HCT116 (cell line): ENCODE results near the gene PCNT. TPM values are rescaled to one million over a fixed set of nuclear protein-coding genes. Genes with fewer than 3 reads are reported as not detected.
"Not testable (repeated sequence)": the region's sequence is repeated elsewhere in the genome, so short reads cannot be mapped to it uniquely, and the experiment has no call there.

Source experiments
- ATAC-seq: fragments of 200-7000 bp; cut with Tn5 transposase; 2 replicates; pipeline ENCODE4 v1.9.1; 2020; ENCODE audit warnings: mild to moderate bottlenecking, moderate library complexity
- BruUV-seq: library from RNA; stranded (reverse); fragments of 400-500 nt; replicated peaks from 2 replicates; lab custom pipeline; 2021; lab: Mats Ljungman, UMichigan
- CTCF ChIA-PET: fragments of 300-600 bp; sonication (Branson Sonifier 250); formaldehyde crosslinking; loops from one replicate; lab custom pipeline; 2021; ENCODE audit warnings: antibody characterized with exemption; lab: Charles Lee
- POLR2A ChIA-PET: fragments of 300-600, 350-600 bp; sonication (Branson Sonifier 250); formaldehyde crosslinking; loops from one replicate; lab custom pipeline; 2021; ENCODE audit warnings: antibody characterized with exemption; lab: Charles Lee
- RAD21 ChIA-PET, 2 experiments: fragments of 300-600 bp; sonication (Branson Sonifier 250); formaldehyde crosslinking; loops; one replicate each; lab custom pipeline; 2023; ENCODE audit warnings: low total read pairs in 2 of 2; ENCODE audit not compliant: uncharacterized antibody in 2 of 2, unreplicated experiment in 2 of 2, low non-redundant PET in 1 of 2; lab: Charles Lee
- DNase-seq: peaks from one replicate; pipeline ENCODE4 v3.0.0-alpha.2; 2010; ENCODE audit warnings: low read depth, low spot score
- H2AFZ ChIP-seq: fragments of 200-600 bp; shearing (Covaris generic), sonication (generic); 2 replicates; pipeline ENCODE4 v1.6.1; 2017; ENCODE audit warnings: low read depth, mixed run types, mixed read lengths, antibody characterized with exemption, low read length; ENCODE audit not compliant: poor library complexity, severe bottlenecking
- H3K27ac ChIP-seq: 2 replicates; pipeline ENCODE4 v1.5.1; 2012; ENCODE audit warnings: low read depth, low read length
- H3K27me3 ChIP-seq: fragments of 200-600 bp; sonication (generic); 2 replicates; pipeline ENCODE4 v1.6.1; 2016; ENCODE audit warnings: mixed run types, low read length, mixed read lengths; ENCODE audit not compliant: insufficient read depth
- H3K36me3 ChIP-seq, 2 experiments: fragments of 200-500 bp in 1 of 2; fragments of 200-600 bp in 1 of 2; sonication (Bioruptor generic) in 1 of 2; sonication (generic) in 1 of 2; 2 replicates each; pipeline versions ENCODE4 v1.5.1 to v1.6.1; 2014 to 2016; ENCODE audit warnings: low read length in 2 of 2, inconsistent platforms in 1 of 2, mixed read lengths in 1 of 2, mixed run types in 1 of 2; ENCODE audit not compliant: insufficient read depth in 2 of 2, control insufficient read depth in 1 of 2
- H3K4me1 ChIP-seq, 2 experiments: fragments of 200-600 bp in 1 of 2; sonication (generic) in 1 of 2; 2 replicates each; pipeline versions ENCODE4 v1.5.1 to v1.6.1; 2012 to 2017; ENCODE audit warnings: low read length in 2 of 2, inconsistent platforms in 1 of 2, mild to moderate bottlenecking in 1 of 2, mixed read lengths in 1 of 2, mixed run types in 1 of 2, moderate library complexity in 1 of 2; ENCODE audit not compliant: insufficient read depth in 2 of 2, control insufficient read depth in 1 of 2
- H3K4me2 ChIP-seq: fragments of 200-600 bp; sonication (generic); 2 replicates; pipeline ENCODE4 v1.6.1; 2017; ENCODE audit warnings: mixed run types, low read length, mixed read lengths
- H3K4me3 ChIP-seq, 2 experiments: fragments of 200-600 bp in 1 of 2; sonication (generic) in 1 of 2; replicated peaks in 1 of 2; 2 replicates each; pipeline ENCODE4 v1.5.1; 2011 to 2016; ENCODE audit warnings: low read length in 2 of 2, control low read depth in 1 of 2, low read depth in 1 of 2, mild to moderate bottlenecking in 1 of 2, mixed read lengths in 1 of 2, mixed run types in 1 of 2
- H3K79me2 ChIP-seq: fragments of 200-600 bp; sonication (generic); 2 replicates; pipeline ENCODE4 v1.6.1; 2017; ENCODE audit warnings: mild to moderate bottlenecking, mixed run types, low read length, moderate library complexity, mixed read lengths; ENCODE audit not compliant: insufficient read depth
- H3K9ac ChIP-seq: fragments of 200-600 bp; sonication (generic); 2 replicates; pipeline ENCODE4 v1.6.1; 2016; ENCODE audit warnings: low read length, mixed read lengths
- H3K9me2 ChIP-seq: fragments of 200-600 bp; sonication (generic), shearing (Covaris generic); 2 replicates; pipeline ENCODE4 v1.6.1; 2017; ENCODE audit warnings: mixed run types, mild to moderate bottlenecking, moderate library complexity; ENCODE audit not compliant: insufficient read depth
- H3K9me3 ChIP-seq, 2 experiments: fragments of 200-500 bp in 1 of 2; fragments of 200-600 bp in 1 of 2; sonication (Bioruptor generic) in 1 of 2; sonication (generic) in 1 of 2; 2 replicates each; pipeline ENCODE4 v1.6.1; 2014 to 2017; ENCODE audit warnings: low read length in 2 of 2, mixed read lengths in 2 of 2, inconsistent platforms in 1 of 2, low read depth in 1 of 2, mild to moderate bottlenecking in 1 of 2, mixed run types in 1 of 2, moderate library complexity in 1 of 2; ENCODE audit not compliant: control insufficient read depth in 1 of 2, insufficient read depth in 1 of 2
- H4K20me1 ChIP-seq: fragments of 200-600 bp; sonication (generic), shearing (Covaris generic); 2 replicates; pipeline ENCODE4 v1.6.1; 2017; ENCODE audit warnings: mixed run types, mild to moderate bottlenecking, moderate library complexity; ENCODE audit not compliant: insufficient read depth
- CBX3 ChIP-seq: IDR thresholded peaks from 2 replicates; pipeline ENCODE4 v1.6.1; 2012; ENCODE audit warnings: low read depth
- EGR1 ChIP-seq: IDR thresholded peaks from 2 replicates; pipeline ENCODE4 v1.6.1; 2012; ENCODE audit warnings: low read depth
- EZH2phosphoT487 ChIP-seq: fragments of 200-600 bp; IDR thresholded peaks from 2 replicates; pipeline ENCODE4 v1.6.1; 2018; ENCODE audit warnings: antibody characterized with exemption, borderline replicate concordance
- FOSL1 ChIP-seq: IDR thresholded peaks from 2 replicates; pipeline ENCODE4 v1.6.1; 2012; ENCODE audit warnings: low read depth
- REST ChIP-seq: IDR thresholded peaks from 2 replicates; pipeline ENCODE4 v1.6.1; 2012; ENCODE audit warnings: low read depth
- SIN3A ChIP-seq: IDR thresholded peaks from 2 replicates; pipeline ENCODE4 v1.6.1; 2012; ENCODE audit warnings: low read depth
- SRF ChIP-seq: IDR thresholded peaks from 2 replicates; pipeline ENCODE4 v1.6.1; 2012; ENCODE audit warnings: low read depth
- ZFX ChIP-seq: fragments of 450-650 bp; IDR thresholded peaks from 2 replicates; pipeline ENCODE4 v1.6.1; 2017
- intact Hi-C: fragments of 100-400 bp; cut with micrococcal nuclease; formaldehyde crosslinking; loops from 2 replicates; pipeline ENCODE4 v1.10.0; 2022
- total RNA-seq: library from RNA; stranded (reverse); gene quantifications from one replicate; pipeline ENCODE4 v1.2.1, GENCODE V29; 2021; ENCODE audit not compliant: unreplicated experiment
- TF ChIP-seq, protein P1 (sequence below): IDR thresholded peaks from 2 replicates; pipeline ENCODE4 v1.6.1; 2012

Gene PCNT
- total RNA-seq, 1 experiment from 2014 or later: 43.6 TPM

DNA sequence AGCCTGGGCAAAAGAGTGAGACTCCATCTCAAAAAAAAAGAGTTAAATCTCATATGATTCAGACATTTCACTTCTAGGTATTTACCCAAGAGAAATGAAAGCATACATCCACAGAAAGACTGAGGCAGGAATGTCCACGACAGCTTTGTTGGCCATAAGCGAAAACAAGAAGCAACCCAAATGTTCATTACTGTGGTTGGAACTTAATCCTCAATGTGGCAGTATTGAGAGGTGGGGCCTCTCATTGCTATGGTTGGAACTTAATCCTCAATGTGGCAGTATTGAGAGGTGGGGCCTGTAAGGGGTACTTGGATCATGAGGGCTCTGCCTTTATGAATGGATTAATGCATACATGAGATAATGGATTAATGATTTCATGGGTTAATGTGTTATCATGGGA is 15.5 kb upstream of the PCNT start:
- no peak overlapping the region for H2AFZ ChIP-seq
- H4K20me1 ChIP-seq: no peaks in the 10 kb centered on the region
- H3K4me2 ChIP-seq: no peak overlapping the region
- no peak overlapping the region for H3K4me3 ChIP-seq
- H3K9me3 ChIP-seq: no peaks in the 10 kb centered on the region
- ATAC-seq: no peak
- H3K27ac ChIP-seq: no peak overlapping the region
- H3K27me3 ChIP-seq: no peaks in the 10 kb centered on the region
- CTCF ChIA-PET: no interaction called here
- H3K36me3 ChIP-seq: no peaks in the 10 kb centered on the region
- intact Hi-C loops: no loop called here
- H3K4me1 ChIP-seq: no peaks in the 10 kb centered on the region
- H3K9me2 ChIP-seq: no peaks in the 10 kb centered on the region
- H3K9ac ChIP-seq: no peak overlapping the region
- no peak for TF ChIP-seq ZFX
- TF ChIP-seq EGR1: no peak
- no peak for TF ChIP-seq SIN3A
- TF ChIP-seq REST: no peak
- TF ChIP-seq FOSL1: no peak
- TF ChIP-seq, protein P1, sequence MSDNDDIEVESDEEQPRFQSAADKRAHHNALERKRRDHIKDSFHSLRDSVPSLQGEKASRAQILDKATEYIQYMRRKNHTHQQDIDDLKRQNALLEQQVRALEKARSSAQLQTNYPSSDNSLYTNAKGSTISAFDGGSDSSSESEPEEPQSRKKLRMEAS: no peak
- TF ChIP-seq SRF: no peak
- no peak for TF ChIP-seq CBX3
- no peak for TF ChIP-seq EZH2phosphoT487
- RAD21 ChIA-PET: no interaction called here
- POLR2A ChIA-PET: no interaction called here
- no peak for DNase-seq
- BruUV-seq: no TSS peak
- no peaks in the 10 kb centered on the region for H3K79me2 ChIP-seq

DNA sequence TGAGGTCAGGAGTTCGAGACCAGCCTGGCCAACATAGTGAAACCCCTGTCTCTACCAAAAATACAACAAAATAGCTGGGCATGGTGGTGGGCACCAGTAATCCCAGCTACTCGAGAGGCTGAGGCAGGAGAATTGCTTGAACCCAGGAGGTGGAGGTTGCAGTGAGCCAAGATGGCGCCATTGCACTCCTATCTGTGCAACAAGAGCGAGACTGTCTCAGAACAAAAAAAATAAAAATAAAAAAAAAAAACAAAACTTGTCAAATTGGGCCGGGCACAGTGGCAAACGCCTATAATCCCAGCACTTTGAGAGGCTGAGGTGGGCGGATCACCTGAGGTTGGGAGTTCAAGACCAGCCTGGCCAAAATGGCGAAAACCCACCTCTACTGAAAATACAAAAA is 13.7 kb upstream of the PCNT start:
- H3K27ac ChIP-seq, H3K9me2 ChIP-seq, H3K9ac ChIP-seq, H3K4me1 ChIP-seq, CTCF ChIA-PET, H3K36me3 ChIP-seq, ATAC-seq, H4K20me1 ChIP-seq, BruUV-seq, DNase-seq, H3K4me2 ChIP-seq, H3K4me3 ChIP-seq, RAD21 ChIA-PET, H2AFZ ChIP-seq, H3K79me2 ChIP-seq, intact Hi-C loops, H3K27me3 ChIP-seq, H3K9me3 ChIP-seq, POLR2A ChIA-PET: not testable (repeated sequence)
